ENCODE results near the gene LONP1.

The LONP1 gene

GRCh38 chr19:5679289-5680083 is 40.5 kb downstream of the LONP1 start:
- DNase-seq (ENCODE audit: low spot score) = no peak

- DNase-seq (ENCODE audit: low spot score) = no peak
Measured at GRCh38 chr19:5678071-5678718, 41.8 kb downstream of the LONP1 start.

- no peak for DNase-seq (ENCODE audit: low spot score)
Measured at GRCh38 chr19:5677580-5677979, 42.4 kb downstream of the LONP1 start.

GRCh38 chr19:5677136-5677535 is 42.8 kb downstream of the LONP1 start:
- DNase-seq (ENCODE audit: low spot score) = no peak

GRCh38 chr19:5676772-5677105 is 43.2 kb downstream of the LONP1 start:
- no peak for DNase-seq (ENCODE audit: low spot score)

GRCh38 chr19:5676105-5676771 is 43.7 kb downstream of the LONP1 start:
- no peak for DNase-seq (ENCODE audit: low spot score)

- peak; percentile 2 for DNase-seq (ENCODE audit: low spot score)
Measured at GRCh38 chr19:5674714-5675113, 45.2 kb downstream of the LONP1 start.

GRCh38 chr19:5673752-5674151 is 46.2 kb downstream of the LONP1 start:
- no peak for DNase-seq (ENCODE audit: low spot score)

GRCh38 chr19:5672708-5673459 is 47.1 kb downstream of the LONP1 start:
- peak; percentile 5 for DNase-seq (ENCODE audit: low spot score)

GRCh38 chr19:5671600-5671999 is 48.3 kb downstream of the LONP1 start:
- DNase-seq (ENCODE audit: low spot score) = peak; percentile 4

GRCh38 chr19:5669212-5669611 is 50.7 kb downstream of the LONP1 start:
- no peak for DNase-seq (ENCODE audit: low spot score)

GRCh38 chr19:5667751-5668271 is 52.1 kb downstream of the LONP1 start:
- DNase-seq (ENCODE audit: low spot score) = peak; percentile 77

GRCh38 chr19:5666921-5667610 is 52.9 kb downstream of the LONP1 start:
- no peak for DNase-seq (ENCODE audit: low spot score)

- DNase-seq (ENCODE audit: low spot score) = no peak
Measured at GRCh38 chr19:5665781-5666513, 54.0 kb downstream of the LONP1 start.

GRCh38 chr19:5664515-5664914 is 55.4 kb downstream of the LONP1 start:
- DNase-seq (ENCODE audit: low spot score) = no peak

- DNase-seq (ENCODE audit: low spot score) = no peak
Measured at GRCh38 chr19:5663904-5664303, 56.0 kb downstream of the LONP1 start.

- no peak for DNase-seq (ENCODE audit: low spot score)
Measured at GRCh38 chr19:5661483-5661882, 58.5 kb downstream of the LONP1 start.

- no peak for DNase-seq (ENCODE audit: low spot score)
Measured at GRCh38 chr19:5655412-5655811, 64.5 kb downstream of the LONP1 start.

GRCh38 chr19:5654931-5655330 is 65.0 kb downstream of the LONP1 start:
- no peak for DNase-seq (ENCODE audit: low spot score)

- DNase-seq (ENCODE audit: low spot score) = no peak
Measured at GRCh38 chr19:5652261-5652660, 67.7 kb downstream of the LONP1 start.

- DNase-seq (ENCODE audit: low spot score) = peak; percentile 25
Measured at GRCh38 chr19:5651361-5651760, 68.6 kb downstream of the LONP1 start.
